ENCODE results near the gene STK24. TPM values are rescaled to one million over a fixed set of nuclear protein-coding genes. Genes with fewer than 3 reads are reported as not detected.

STK24 gene
- total and polyA plus RNA-seq, 7 donors = 27.2 to 58.1 (median 34.3) TPM

- H3K9me3 ChIP-seq = no peaks in the 10 kb centered on the region
- TF ChIP-seq CTCF (IDR thresholded peaks at IDR 0.05) = no peak
- WGBS, 3 donors = 93 to 95% (median 93%) methylated on average over 9 of the region's 9 CpGs
- DNase-seq = no peak
- H3K27me3 ChIP-seq (ENCODE audit: insufficient read depth in 3 of 3, low read length in 2 of 3) = no peaks in the 10 kb centered on the region
- no peaks in the 10 kb centered on the region for H3K36me3 ChIP-seq (ENCODE audit: insufficient read depth in 1 of 2, low read depth in 1 of 2)
- no peak for ATAC-seq
- H3K27ac ChIP-seq = no peak overlapping the region
- H3K4me1 ChIP-seq = peaks cover 62% of the 10 kb centered on the region
- no peak overlapping the region for H3K4me3 ChIP-seq
- intact Hi-C loops (cut with DNase I) = no loop called here
Observed at GRCh38 chr13:98533912-98534311, 43.0 kb downstream of the STK24 start.

GRCh38 chr13:98532254-98532653 is 44.7 kb downstream of the STK24 start:
- H3K4me1 ChIP-seq = peaks cover 56% of the 10 kb centered on the region

GRCh38 chr13:98530217-98530616 is 46.7 kb downstream of the STK24 start:
- no peak for TF ChIP-seq CTCF (IDR thresholded peaks at IDR 0.05)
- no peak for DNase-seq
- Histone ChIP-seq H3K27me3 (ENCODE audit: insufficient read depth in 3 of 3, low read length in 2 of 3) (no peaks in the 10 kb centered on the region), H3K36me3 (ENCODE audit: insufficient read depth in 1 of 2, low read depth in 1 of 2) (no peaks in the 10 kb centered on the region), H3K27ac (peak overlapping the region; percentile 68), H3K9me3 (no peaks in the 10 kb centered on the region), H3K4me3 (no peak overlapping the region), H3K4me1 (peaks cover 59% of the 10 kb centered on the region)
- ATAC-seq = peak; percentile 70 to 87 (median 76)
- WGBS, 3 donors = 41 to 57% (median 48%) methylated on average over 7 of the region's 7 CpGs
- intact Hi-C loops (cut with DNase I) = no loop called here

More at GRCh38 chr13:98532254-98532653, 44.7 kb downstream of the STK24 start:
- intact Hi-C loops (cut with DNase I) = no loop called here
- no peaks in the 10 kb centered on the region for H3K27me3 ChIP-seq (ENCODE audit: insufficient read depth in 3 of 3, low read length in 2 of 3)
- no peaks in the 10 kb centered on the region for H3K36me3 ChIP-seq (ENCODE audit: insufficient read depth in 1 of 2, low read depth in 1 of 2)
- no peaks in the 10 kb centered on the region for H3K9me3 ChIP-seq
- TF ChIP-seq CTCF (IDR thresholded peaks at IDR 0.05) = no peak
- H3K4me3 ChIP-seq = no peak overlapping the region
- WGBS, 3 donors = 98 to 99% (median 99%) methylated on average over 3 of the region's 3 CpGs
- ATAC-seq = no peak
- no peak for DNase-seq
- no peak overlapping the region for H3K27ac ChIP-seq

GRCh38 chr13:98529171-98529570 is 47.7 kb downstream of the STK24 start:
- no peak for ATAC-seq

More at GRCh38 chr13:98529171-98529570, 47.7 kb downstream of the STK24 start:
- no peak for TF ChIP-seq CTCF (IDR thresholded peaks at IDR 0.05)
- H3K4me1 ChIP-seq = peaks cover 66% of the 10 kb centered on the region
- no peaks in the 10 kb centered on the region for H3K27me3 ChIP-seq (ENCODE audit: insufficient read depth in 3 of 3, low read length in 2 of 3)
- no peak overlapping the region for H3K4me3 ChIP-seq
- WGBS, 3 donors = 87 to 93% (median 91%) methylated on average over 8 of the region's 8 CpGs
- no peaks in the 10 kb centered on the region for H3K36me3 ChIP-seq (ENCODE audit: insufficient read depth in 1 of 2, low read depth in 1 of 2)
- no peak for DNase-seq
- no peaks in the 10 kb centered on the region for H3K9me3 ChIP-seq
- H3K27ac ChIP-seq = no peak overlapping the region
- intact Hi-C loops (cut with DNase I) = loop anchor here in 1 of 2 donors (5.0 kb wide), 1 partner anchor 42 kb away; no protein-coding TSS in a partner anchor
